ENCODE measurements around the gene FKBP10. TPM values are rescaled to one million over a fixed set of nuclear protein-coding genes. Genes with fewer than 3 reads are reported as not detected.

FKBP10 gene
- total and polyA plus RNA-seq, 9 of the 15 experiments (the other 6 are each of a cell fraction or from before 2014, with no cell fraction given): 0.03 to 3.0 (median 1.4) TPM; not detected in 1

GRCh38 chr17:41793784-41794539 lies 18.8 kb upstream of the FKBP10 start (continued):
- TF ChIP-seq NFIC (IDR thresholded peaks at IDR 0.05) (no peak), KLF6 (CRISPR knock-in tag; IDR thresholded peaks at IDR 0.05; ENCODE audit: borderline replicate concordance) (no peak), HEY1 (CRISPR knock-in tag; IDR thresholded peaks at IDR 0.05; ENCODE audit: borderline replicate concordance) (no peak), RAD21 (CRISPR knock-in tag; conservative IDR thresholded peaks at IDR 0.05 in 1 of 2, IDR thresholded peaks at IDR 0.05 in 1 of 2) (no peak), LEF1 (IDR thresholded peaks at IDR 0.05) (peak; percentile 35; the same call in 1 of the 2 replicates), KHSRP (IDR thresholded peaks at IDR 0.05) (no peak), SRSF7 (optimal IDR thresholded peaks at IDR 0.05; ENCODE audit: low read depth, low read length) (no peak), CBFA2T3 (IDR thresholded peaks at IDR 0.05) (no peak), BRD4 (IDR thresholded peaks at IDR 0.05) (no peak), FOXJ3 (CRISPR knock-in tag; IDR thresholded peaks at IDR 0.05) (no peak), DNMT1 (IDR thresholded peaks at IDR 0.05) (no peak), CXXC5 (CRISPR knock-in tag; IDR thresholded peaks at IDR 0.05) (no peak; the same call in 1 of the 2 replicates), KDM2B (CRISPR knock-in tag; IDR thresholded peaks at IDR 0.05) (no peak), ZNF444 (CRISPR knock-in tag; IDR thresholded peaks at IDR 0.05) (peak; percentile 78; the same call in 1 of the 2 replicates), SIN3B (IDR thresholded peaks at IDR 0.05; ENCODE audit: low read depth) (no peak), NELFE (IDR thresholded peaks at IDR 0.05; ENCODE audit: insufficient read depth, insufficient read length) (no peak), ZBTB8A (IDR thresholded peaks at IDR 0.05; ENCODE audit: partially characterized antibody) (no peak), PYGO2 (tag; IDR thresholded peaks at IDR 0.05) (no peak)
- TF ChIP-seq, protein P1, sequence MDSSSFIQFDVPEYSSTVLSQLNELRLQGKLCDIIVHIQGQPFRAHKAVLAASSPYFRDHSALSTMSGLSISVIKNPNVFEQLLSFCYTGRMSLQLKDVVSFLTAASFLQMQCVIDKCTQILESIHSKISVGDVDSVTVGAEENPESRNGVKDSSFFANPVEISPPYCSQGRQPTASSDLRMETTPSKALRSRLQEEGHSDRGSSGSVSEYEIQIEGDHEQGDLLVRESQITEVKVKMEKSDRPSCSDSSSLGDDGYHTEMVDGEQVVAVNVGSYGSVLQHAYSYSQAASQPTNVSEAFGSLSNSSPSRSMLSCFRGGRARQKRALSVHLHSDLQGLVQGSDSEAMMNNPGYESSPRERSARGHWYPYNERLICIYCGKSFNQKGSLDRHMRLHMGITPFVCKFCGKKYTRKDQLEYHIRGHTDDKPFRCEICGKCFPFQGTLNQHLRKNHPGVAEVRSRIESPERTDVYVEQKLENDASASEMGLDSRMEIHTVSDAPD (CRISPR knock-in tag; IDR thresholded peaks at IDR 0.05): no peak
- TF ChIP-seq, protein P2, sequence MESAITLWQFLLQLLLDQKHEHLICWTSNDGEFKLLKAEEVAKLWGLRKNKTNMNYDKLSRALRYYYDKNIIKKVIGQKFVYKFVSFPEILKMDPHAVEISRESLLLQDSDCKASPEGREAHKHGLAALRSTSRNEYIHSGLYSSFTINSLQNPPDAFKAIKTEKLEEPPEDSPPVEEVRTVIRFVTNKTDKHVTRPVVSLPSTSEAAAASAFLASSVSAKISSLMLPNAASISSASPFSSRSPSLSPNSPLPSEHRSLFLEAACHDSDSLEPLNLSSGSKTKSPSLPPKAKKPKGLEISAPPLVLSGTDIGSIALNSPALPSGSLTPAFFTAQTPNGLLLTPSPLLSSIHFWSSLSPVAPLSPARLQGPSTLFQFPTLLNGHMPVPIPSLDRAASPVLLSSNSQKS (CRISPR knock-in tag; IDR thresholded peaks at IDR 0.05): no peak
- TF ChIP-seq, protein P3, sequence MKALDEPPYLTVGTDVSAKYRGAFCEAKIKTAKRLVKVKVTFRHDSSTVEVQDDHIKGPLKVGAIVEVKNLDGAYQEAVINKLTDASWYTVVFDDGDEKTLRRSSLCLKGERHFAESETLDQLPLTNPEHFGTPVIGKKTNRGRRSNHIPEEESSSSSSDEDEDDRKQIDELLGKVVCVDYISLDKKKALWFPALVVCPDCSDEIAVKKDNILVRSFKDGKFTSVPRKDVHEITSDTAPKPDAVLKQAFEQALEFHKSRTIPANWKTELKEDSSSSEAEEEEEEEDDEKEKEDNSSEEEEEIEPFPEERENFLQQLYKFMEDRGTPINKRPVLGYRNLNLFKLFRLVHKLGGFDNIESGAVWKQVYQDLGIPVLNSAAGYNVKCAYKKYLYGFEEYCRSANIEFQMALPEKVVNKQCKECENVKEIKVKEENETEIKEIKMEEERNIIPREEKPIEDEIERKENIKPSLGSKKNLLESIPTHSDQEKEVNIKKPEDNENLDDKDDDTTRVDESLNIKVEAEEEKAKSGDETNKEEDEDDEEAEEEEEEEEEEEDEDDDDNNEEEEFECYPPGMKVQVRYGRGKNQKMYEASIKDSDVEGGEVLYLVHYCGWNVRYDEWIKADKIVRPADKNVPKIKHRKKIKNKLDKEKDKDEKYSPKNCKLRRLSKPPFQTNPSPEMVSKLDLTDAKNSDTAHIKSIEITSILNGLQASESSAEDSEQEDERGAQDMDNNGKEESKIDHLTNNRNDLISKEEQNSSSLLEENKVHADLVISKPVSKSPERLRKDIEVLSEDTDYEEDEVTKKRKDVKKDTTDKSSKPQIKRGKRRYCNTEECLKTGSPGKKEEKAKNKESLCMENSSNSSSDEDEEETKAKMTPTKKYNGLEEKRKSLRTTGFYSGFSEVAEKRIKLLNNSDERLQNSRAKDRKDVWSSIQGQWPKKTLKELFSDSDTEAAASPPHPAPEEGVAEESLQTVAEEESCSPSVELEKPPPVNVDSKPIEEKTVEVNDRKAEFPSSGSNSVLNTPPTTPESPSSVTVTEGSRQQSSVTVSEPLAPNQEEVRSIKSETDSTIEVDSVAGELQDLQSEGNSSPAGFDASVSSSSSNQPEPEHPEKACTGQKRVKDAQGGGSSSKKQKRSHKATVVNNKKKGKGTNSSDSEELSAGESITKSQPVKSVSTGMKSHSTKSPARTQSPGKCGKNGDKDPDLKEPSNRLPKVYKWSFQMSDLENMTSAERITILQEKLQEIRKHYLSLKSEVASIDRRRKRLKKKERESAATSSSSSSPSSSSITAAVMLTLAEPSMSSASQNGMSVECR (CRISPR knock-in tag; IDR thresholded peaks at IDR 0.05): no peak

Data from K562 (cell line).